NOMO-1 treated with DMSO at 0.1 percent for 48 hours (cell line): Measurements from ENCODE around the gene MRGPRF.

Experiments
- DNase-seq: peaks from one replicate; lab custom pipeline; 2025; ENCODE audit not compliant: unreplicated experiment; lab: John Stamatoyannopoulos, UW

Gene MRGPRF

GRCh38 chr11:69013009-69013951 lies at the start of gene MRGPRF:
Gene MRGPRF, minus strand, starts transcription at chr11:69013246. Its CDS starts 3,345 bp downstream, at chr11:69009901.
- no peak for DNase-seq

GRCh38 chr11:69062169-69062855 lies 49.3 kb upstream of the MRGPRF start:
- DNase-seq = no peak

- DNase-seq = no peak
Measured at GRCh38 chr11:69061713-69062053, 48.6 kb upstream of the MRGPRF start.

GRCh38 chr11:69060806-69061712 lies 48.0 kb upstream of the MRGPRF start:
- DNase-seq = no peak

- no peak for DNase-seq
Measured at GRCh38 chr11:69059985-69060384, 46.9 kb upstream of the MRGPRF start.

GRCh38 chr11:69059429-69059828 lies 46.4 kb upstream of the MRGPRF start:
- no peak for DNase-seq

- DNase-seq = no peak
Measured at GRCh38 chr11:69058511-69059270, 45.6 kb upstream of the MRGPRF start.

GRCh38 chr11:69057801-69058200 lies 44.8 kb upstream of the MRGPRF start:
- no peak for DNase-seq

- no peak for DNase-seq
Measured at GRCh38 chr11:69057236-69057635, 44.2 kb upstream of the MRGPRF start.

- peak; percentile 94 for DNase-seq
Measured at GRCh38 chr11:69055598-69056516, 42.8 kb upstream of the MRGPRF start.

- DNase-seq = no peak
Measured at GRCh38 chr11:69055212-69055586, 42.2 kb upstream of the MRGPRF start.

- no peak for DNase-seq
Measured at GRCh38 chr11:69054397-69055211, 41.6 kb upstream of the MRGPRF start.

GRCh38 chr11:69053546-69054396 lies 40.7 kb upstream of the MRGPRF start:
- no peak for DNase-seq

GRCh38 chr11:69053169-69053477 lies 40.1 kb upstream of the MRGPRF start:
- DNase-seq = no peak

GRCh38 chr11:69052343-69053168 lies 39.5 kb upstream of the MRGPRF start:
- DNase-seq = no peak

GRCh38 chr11:69051381-69052342 lies 38.6 kb upstream of the MRGPRF start:
- no peak for DNase-seq
